NCI-H748 treated with DMSO at 0.1 percent for 48 hours (cell line): ENCODE results near the gene SNRNP200.

ENCODE experiments used
- DNase-seq: peaks from one replicate; lab custom pipeline; 2025; lab: John Stamatoyannopoulos, UW

Gene SNRNP200

GRCh38 chr2:96305091-96305978 lies at the start of gene SNRNP200:
TSS of gene SNRNP200 (minus strand) at chr2:96305546. CDS start at chr2:96305437, 109 bp downstream.
- DNase-seq = peak; percentile 52

- no peak for DNase-seq
Observed at GRCh38 chr2:96354492-96354891, 49.1 kb upstream of the SNRNP200 start.

GRCh38 chr2:96353606-96354101 lies 48.3 kb upstream of the SNRNP200 start:
- no peak for DNase-seq

- DNase-seq = peak; percentile 8
Observed at GRCh38 chr2:96353032-96353561, 47.8 kb upstream of the SNRNP200 start.

- no peak for DNase-seq
Observed at GRCh38 chr2:96347395-96347794, 42.0 kb upstream of the SNRNP200 start.

- no peak for DNase-seq
Observed at GRCh38 chr2:96345868-96346462, 40.6 kb upstream of the SNRNP200 start.

- DNase-seq = no peak
Observed at GRCh38 chr2:96345438-96345837, 40.1 kb upstream of the SNRNP200 start.

GRCh38 chr2:96344011-96344410 lies 38.7 kb upstream of the SNRNP200 start:
- DNase-seq = no peak

- no peak for DNase-seq
Observed at GRCh38 chr2:96342085-96342484, 36.7 kb upstream of the SNRNP200 start.

- DNase-seq = no peak
Observed at GRCh38 chr2:96341641-96342040, 36.3 kb upstream of the SNRNP200 start.

- no peak for DNase-seq
Observed at GRCh38 chr2:96340493-96341414, 35.4 kb upstream of the SNRNP200 start.

- DNase-seq = no peak
Observed at GRCh38 chr2:96336873-96337272, 31.5 kb upstream of the SNRNP200 start.

- DNase-seq = no peak
Observed at GRCh38 chr2:96336104-96336775, 30.9 kb upstream of the SNRNP200 start.

- DNase-seq = no peak
Observed at GRCh38 chr2:96333708-96334107, 28.4 kb upstream of the SNRNP200 start.

- no peak for DNase-seq
Observed at GRCh38 chr2:96330407-96330806, 25.1 kb upstream of the SNRNP200 start.

- no peak for DNase-seq
Observed at GRCh38 chr2:96329874-96330273, 24.5 kb upstream of the SNRNP200 start.

- no peak for DNase-seq
Observed at GRCh38 chr2:96329456-96329855, 24.1 kb upstream of the SNRNP200 start.

- no peak for DNase-seq
Observed at GRCh38 chr2:96326990-96327820, 21.9 kb upstream of the SNRNP200 start.

GRCh38 chr2:96326564-96326963 lies 21.2 kb upstream of the SNRNP200 start:
- no peak for DNase-seq

- DNase-seq = no peak
Observed at GRCh38 chr2:96325884-96326255, 20.5 kb upstream of the SNRNP200 start.
